CD8-positive, alpha-beta memory T cell (primary cell): Measurements from ENCODE around the gene WFDC11. TPM values are rescaled to one million over a fixed set of nuclear protein-coding genes. Genes with fewer than 3 reads are reported as not detected.

Experiments
- CTCF ChIA-PET: fragments of 350-600 bp; sonication (Branson Sonifier 250); formaldehyde crosslinking; loops from one replicate; lab custom pipeline; 2021; ENCODE audit warnings: antibody characterized with exemption; lab: Charles Lee
- POLR2A ChIA-PET: fragments of 350-600 bp; sonication (Branson Sonifier 250); formaldehyde crosslinking; loops from one replicate; lab custom pipeline; 2021; ENCODE audit warnings: antibody characterized with exemption; lab: Charles Lee
- DNase-seq, 5 donors: peaks; one replicate each; pipeline versions ENCODE4 v3.0.0 to v3.0.0-alpha.2; 2020 to 2022; ENCODE audit warnings: mixed read lengths in 1 of 5
- H3K27ac ChIP-seq: one replicate; pipeline ENCODE4 v1.7.0; 2013; ENCODE audit warnings: low read depth, mild to moderate bottlenecking, low read length, moderate library complexity
- H3K27me3 ChIP-seq: 2 replicates; pipeline ENCODE4 v1.7.0; 2013; ENCODE audit warnings: low read length, mild to moderate bottlenecking; ENCODE audit not compliant: insufficient read depth, poor library complexity, severe bottlenecking
- H3K36me3 ChIP-seq: 2 replicates; pipeline ENCODE4 v1.7.0; 2013; ENCODE audit warnings: mild to moderate bottlenecking, low read length, moderate library complexity; ENCODE audit not compliant: insufficient read depth
- H3K4me1 ChIP-seq: 2 replicates; pipeline ENCODE4 v1.7.0; 2013; ENCODE audit warnings: mild to moderate bottlenecking, low read length, moderate library complexity; ENCODE audit not compliant: insufficient read depth
- H3K4me3 ChIP-seq: 2 replicates; pipeline ENCODE4 v1.7.0; 2013; ENCODE audit warnings: mild to moderate bottlenecking, low read length
- H3K9me3 ChIP-seq: 2 replicates; pipeline ENCODE4 v1.7.0; 2013; ENCODE audit warnings: mild to moderate bottlenecking, low read length
- H3K27ac Mint-ChIP-seq, 8 donors: one replicate each; pipeline ENCODE4 v1.8.0; 2020 to 2021; ENCODE audit warnings: mixed read lengths in 8 of 8, mild to moderate bottlenecking in 6 of 8, inconsistent platforms in 3 of 8, moderate library complexity in 3 of 8
- H3K27me3 Mint-ChIP-seq, 2 donors: one replicate each; pipeline ENCODE4 v1.8.0; 2020 to 2021; ENCODE audit warnings: mixed read lengths in 2 of 2, mild to moderate bottlenecking in 1 of 2, moderate library complexity in 1 of 2
- H3K36me3 Mint-ChIP-seq, 3 donors: one replicate each; pipeline ENCODE4 v1.8.0; 2020 to 2021; ENCODE audit warnings: mixed read lengths in 3 of 3, inconsistent platforms in 1 of 3, mild to moderate bottlenecking in 1 of 3
- H3K4me1 Mint-ChIP-seq, 3 donors: one replicate each; pipeline ENCODE4 v1.8.0; 2020 to 2021; ENCODE audit warnings: mixed read lengths in 3 of 3, inconsistent platforms in 1 of 3, mild to moderate bottlenecking in 1 of 3
- H3K4me3 Mint-ChIP-seq, 7 donors: one replicate each; pipeline ENCODE4 v1.8.0; 2020 to 2021; ENCODE audit warnings: mixed read lengths in 7 of 7, mild to moderate bottlenecking in 6 of 7, moderate library complexity in 4 of 7, inconsistent platforms in 2 of 7
- H3K9me3 Mint-ChIP-seq, 5 donors: one replicate each; pipeline ENCODE4 v1.8.0; 2020 to 2022; ENCODE audit warnings: mixed read lengths in 5 of 5, mild to moderate bottlenecking in 3 of 5, moderate library complexity in 2 of 5, inconsistent platforms in 1 of 5
- polyA plus RNA-seq: library from polyadenylated mRNA; unstranded; fragments of 300-500 nt; fragmentation: Illumina TruSeq; gene quantifications from one replicate; pipeline ENCODE4 v1.2.3, GENCODE V29; 2021
- total RNA-seq, 2 experiments: library from RNA; stranded (reverse); gene quantifications; one replicate each; pipeline ENCODE4 v1.2.3, GENCODE V29; 2021

The WFDC11 gene
- total and polyA plus RNA-seq, 3 experiments from 2014 or later: not detected

- ChIA-PET POLR2A (no interaction called here), CTCF (no interaction called here)
- no peaks in the 10 kb centered on the region for H3K9me3 ChIP-seq
- DNase-seq: no peak
- Mint-ChIP-seq H3K4me1 (no peaks in the 10 kb centered on the region), H3K36me3 (peaks cover 0 to 5% (median 0%) of the 10 kb centered on the region in 3 donors), H3K27ac (no peak overlapping the region), H3K4me3 (no peak overlapping the region), H3K27me3 (peaks cover 6 to 10% of the 10 kb centered on the region in 2 donors), H3K9me3 (peaks cover 0 to 2% (median 0%) of the 10 kb centered on the region in 5 donors)
- no peaks in the 10 kb centered on the region for H3K27me3 ChIP-seq
- no peaks in the 10 kb centered on the region for H3K36me3 ChIP-seq
- no peak overlapping the region for H3K27ac ChIP-seq
- no peaks in the 10 kb centered on the region for H3K4me1 ChIP-seq
- no peak overlapping the region for H3K4me3 ChIP-seq
These were observed 52.4 kb downstream of the WFDC11 start for GRCh38 chr20:45617591-45617990.

- Mint-ChIP-seq H3K36me3 (peaks cover 0 to 6% (median 0%) of the 10 kb centered on the region in 3 donors), H3K27me3 (peaks cover 17 to 39% of the 10 kb centered on the region in 2 donors), H3K4me1 (no peaks in the 10 kb centered on the region), H3K27ac (no peak overlapping the region), H3K9me3 (peaks cover under 1 to 7% (median 2%) of the 10 kb centered on the region in 5 donors), H3K4me3 (no peak overlapping the region)
- Histone ChIP-seq H3K27ac (no peak overlapping the region), H3K9me3 (no peaks in the 10 kb centered on the region), H3K4me3 (no peak overlapping the region), H3K4me1 (no peaks in the 10 kb centered on the region), H3K27me3 (no peaks in the 10 kb centered on the region), H3K36me3 (no peaks in the 10 kb centered on the region)
- DNase-seq: no peak
- ChIA-PET CTCF (no interaction called here), POLR2A (no interaction called here)
These were observed 57.7 kb downstream of the WFDC11 start for GRCh38 chr20:45612314-45612713.

DNA sequence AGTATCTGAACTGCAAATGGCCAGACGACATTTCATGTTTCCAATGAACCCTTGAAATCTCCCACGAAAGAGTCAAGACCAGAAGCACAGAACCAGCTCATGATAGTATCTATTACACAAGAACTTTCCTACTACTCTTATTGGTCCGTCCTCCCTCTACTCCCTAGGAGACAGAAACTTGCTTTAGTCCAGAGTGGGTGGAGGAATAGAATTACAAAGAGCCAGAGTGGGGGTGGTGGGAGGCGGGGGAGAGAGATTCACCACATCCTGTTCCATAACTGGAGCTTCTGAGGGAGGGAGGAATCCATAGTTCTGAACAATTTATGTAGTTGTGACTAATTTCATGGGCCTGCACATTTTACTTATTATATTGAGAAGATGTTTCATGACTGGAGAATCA, 59.0 kb downstream of the WFDC11 start:
- Mint-ChIP-seq H3K9me3 (peaks cover 2 to 12% (median 4%) of the 10 kb centered on the region in 5 donors), H3K27me3 (peaks cover 24 to 46% of the 10 kb centered on the region in 2 donors), H3K36me3 (peaks cover 0 to 8% (median 0%) of the 10 kb centered on the region in 3 donors), H3K27ac (no peak overlapping the region), H3K4me3 (no peak overlapping the region), H3K4me1 (no peaks in the 10 kb centered on the region)
- H3K4me3 ChIP-seq: no peak overlapping the region
- H3K27me3 ChIP-seq: no peaks in the 10 kb centered on the region
- no peak overlapping the region for H3K27ac ChIP-seq
- H3K36me3 ChIP-seq: no peaks in the 10 kb centered on the region
- no peak for DNase-seq
- ChIA-PET CTCF (no interaction called here), POLR2A (no interaction called here)
- H3K9me3 ChIP-seq: no peaks in the 10 kb centered on the region
- H3K4me1 ChIP-seq: no peaks in the 10 kb centered on the region

DNA sequence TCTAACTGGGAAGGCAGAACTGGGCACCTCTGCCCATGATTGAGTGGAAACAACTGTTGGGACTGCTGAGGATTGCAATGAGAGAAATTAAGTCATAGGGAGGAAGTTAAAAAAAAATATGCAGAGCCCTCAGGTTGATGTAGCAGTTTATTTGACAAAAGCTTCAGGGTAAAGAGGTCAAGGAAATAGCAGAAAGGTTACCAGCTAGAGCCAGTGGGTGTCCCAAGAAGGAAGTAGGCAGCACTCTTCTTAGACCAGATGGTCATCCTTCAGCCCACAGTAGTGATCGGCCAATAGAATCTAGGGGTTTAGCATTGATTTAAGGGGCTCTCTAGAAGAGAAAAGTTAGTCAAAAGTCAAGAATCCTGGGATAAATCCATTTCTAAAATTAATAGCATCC, 62.2 kb downstream of the WFDC11 start:
- ChIA-PET POLR2A (no interaction called here), CTCF (no interaction called here)
- no peaks in the 10 kb centered on the region for H3K4me1 Mint-ChIP-seq
- no peaks in the 10 kb centered on the region for H3K27me3 ChIP-seq
- no peaks in the 10 kb centered on the region for H3K36me3 ChIP-seq
- H3K4me3 Mint-ChIP-seq: no peak overlapping the region
- peaks cover 0 to 10% (median 0%) of the 10 kb centered on the region in 3 donors for H3K36me3 Mint-ChIP-seq
- H3K27ac Mint-ChIP-seq: no peak overlapping the region
- H3K9me3 Mint-ChIP-seq: peaks cover 12 to 20% (median 16%) of the 10 kb centered on the region in 5 donors
- peaks cover 23 to 49% of the 10 kb centered on the region in 2 donors for H3K27me3 Mint-ChIP-seq
- H3K27ac ChIP-seq: no peak overlapping the region
- H3K4me3 ChIP-seq: no peak overlapping the region
- H3K9me3 ChIP-seq: no peaks in the 10 kb centered on the region
- H3K4me1 ChIP-seq: no peaks in the 10 kb centered on the region
- no peak for DNase-seq

Other genes starting within 250 kb of the WFDC11 start
- under 1 TPM in 1 of 2 experiments, not detected in 1; 0.55 TPM for gene WFDC2, start 200.5 kb downstream of the WFDC11 start, total RNA-seq
- not detected for gene WFDC2, start 200.5 kb downstream of the WFDC11 start, polyA plus RNA-seq
- not detected for gene SPINT3, start 154.6 kb downstream of the WFDC11 start, total RNA-seq
- not detected for gene SPINT3, start 154.6 kb downstream of the WFDC11 start, polyA plus RNA-seq
- gene WFDC6, start 130.8 kb downstream of the WFDC11 start, total RNA-seq: not detected
- gene WFDC6, start 130.8 kb downstream of the WFDC11 start, polyA plus RNA-seq: not detected
- not detected for gene EPPIN, start 122.8 kb downstream of the WFDC11 start, total RNA-seq
- not detected for gene EPPIN, start 122.8 kb downstream of the WFDC11 start, polyA plus RNA-seq
- not detected for gene WFDC8, start 91.0 kb downstream of the WFDC11 start, total RNA-seq
- not detected for gene WFDC8, start 91.0 kb downstream of the WFDC11 start, polyA plus RNA-seq
- not detected for gene WFDC10A, start 40.5 kb downstream of the WFDC11 start, total RNA-seq
- gene WFDC10A, start 40.5 kb downstream of the WFDC11 start, polyA plus RNA-seq: not detected
- not detected for gene WFDC9, start 39.0 kb downstream of the WFDC11 start, total RNA-seq
- gene WFDC9, start 39.0 kb downstream of the WFDC11 start, polyA plus RNA-seq: not detected
- gene WFDC13, start 31.8 kb upstream of the WFDC11 start, total RNA-seq: not detected
- not detected for gene WFDC13, start 31.8 kb upstream of the WFDC11 start, polyA plus RNA-seq
- gene WFDC10B, start 34.8 kb upstream of the WFDC11 start, total RNA-seq: not detected
- not detected for gene WFDC10B, start 34.8 kb upstream of the WFDC11 start, polyA plus RNA-seq
- not detected for gene SPINT4, start 52.1 kb upstream of the WFDC11 start, total RNA-seq
- gene SPINT4, start 52.1 kb upstream of the WFDC11 start, polyA plus RNA-seq: not detected
- not detected for gene WFDC3, start 121.6 kb upstream of the WFDC11 start, total RNA-seq
- gene WFDC3, start 121.6 kb upstream of the WFDC11 start, polyA plus RNA-seq: not detected
- gene DNTTIP1, start 121.7 kb upstream of the WFDC11 start, total RNA-seq: 10 to 100 TPM; 33.4 to 37.1 TPM
- 26.8 TPM for gene DNTTIP1, start 121.7 kb upstream of the WFDC11 start, polyA plus RNA-seq
- gene UBE2C, start 142.4 kb upstream of the WFDC11 start, total RNA-seq: 100 to 1,000 TPM; 124 to 130 TPM
- gene UBE2C, start 142.4 kb upstream of the WFDC11 start, polyA plus RNA-seq: not detected
- gene TNNC2, start 157.1 kb upstream of the WFDC11 start, total RNA-seq: not detected
- gene TNNC2, start 157.1 kb upstream of the WFDC11 start, polyA plus RNA-seq: 0.36 TPM
- gene SNX21, start 163.6 kb upstream of the WFDC11 start, total RNA-seq: 1 to 10 TPM; 1.2 to 1.3 TPM
- gene SNX21, start 163.6 kb upstream of the WFDC11 start, polyA plus RNA-seq: 3.4 TPM
- gene ACOT8, start 187.2 kb upstream of the WFDC11 start, total RNA-seq: 10 to 100 TPM; 27.1 to 27.3 TPM
- 41.0 TPM for gene ACOT8, start 187.2 kb upstream of the WFDC11 start, polyA plus RNA-seq
- gene ZSWIM3, start 187.4 kb upstream of the WFDC11 start, total RNA-seq: 1 to 10 TPM; 5.9 to 6.5 TPM
- gene ZSWIM3, start 187.4 kb upstream of the WFDC11 start, polyA plus RNA-seq: 2.0 TPM
- 10 to 100 TPM; 12.3 TPM for gene ZSWIM1, start 211.0 kb upstream of the WFDC11 start, total RNA-seq
- 2.1 TPM for gene ZSWIM1, start 211.0 kb upstream of the WFDC11 start, polyA plus RNA-seq
- 1 to 10 TPM in 1 of 2 experiments, under 1 TPM in 1; 0.98 to 1.9 TPM for gene SPATA25, start 217.4 kb upstream of the WFDC11 start, total RNA-seq
- gene SPATA25, start 217.4 kb upstream of the WFDC11 start, polyA plus RNA-seq: not detected
- 1 to 10 TPM; 2.7 to 2.8 TPM for gene NEURL2, start 221.0 kb upstream of the WFDC11 start, total RNA-seq
- 0.94 TPM for gene NEURL2, start 221.0 kb upstream of the WFDC11 start, polyA plus RNA-seq
- gene CTSA, start 221.1 kb upstream of the WFDC11 start, total RNA-seq: 10 to 100 TPM; 81.1 to 82.1 TPM
- gene CTSA, start 221.1 kb upstream of the WFDC11 start, polyA plus RNA-seq: 219 TPM
- gene PLTP, start 241.9 kb upstream of the WFDC11 start, total RNA-seq: 1 to 10 TPM; 2.5 to 3.2 TPM
- 0.45 TPM for gene PLTP, start 241.9 kb upstream of the WFDC11 start, polyA plus RNA-seq